GM19395 (cell line): ENCODE results near the gene FADS2.
"Not testable (repeated sequence)": the region's sequence is repeated elsewhere in the genome, so short reads cannot be mapped to it uniquely, and the experiment has no call there.

ENCODE experiments used
- ATAC-seq: cut with Tn5 transposase; IDR thresholded peaks from one replicate; pipeline ENCODE4 v1.9.1; 2021; ENCODE audit warnings: mild to moderate bottlenecking, moderate library complexity; ENCODE audit not compliant: unreplicated experiment

Gene FADS2

DNA sequence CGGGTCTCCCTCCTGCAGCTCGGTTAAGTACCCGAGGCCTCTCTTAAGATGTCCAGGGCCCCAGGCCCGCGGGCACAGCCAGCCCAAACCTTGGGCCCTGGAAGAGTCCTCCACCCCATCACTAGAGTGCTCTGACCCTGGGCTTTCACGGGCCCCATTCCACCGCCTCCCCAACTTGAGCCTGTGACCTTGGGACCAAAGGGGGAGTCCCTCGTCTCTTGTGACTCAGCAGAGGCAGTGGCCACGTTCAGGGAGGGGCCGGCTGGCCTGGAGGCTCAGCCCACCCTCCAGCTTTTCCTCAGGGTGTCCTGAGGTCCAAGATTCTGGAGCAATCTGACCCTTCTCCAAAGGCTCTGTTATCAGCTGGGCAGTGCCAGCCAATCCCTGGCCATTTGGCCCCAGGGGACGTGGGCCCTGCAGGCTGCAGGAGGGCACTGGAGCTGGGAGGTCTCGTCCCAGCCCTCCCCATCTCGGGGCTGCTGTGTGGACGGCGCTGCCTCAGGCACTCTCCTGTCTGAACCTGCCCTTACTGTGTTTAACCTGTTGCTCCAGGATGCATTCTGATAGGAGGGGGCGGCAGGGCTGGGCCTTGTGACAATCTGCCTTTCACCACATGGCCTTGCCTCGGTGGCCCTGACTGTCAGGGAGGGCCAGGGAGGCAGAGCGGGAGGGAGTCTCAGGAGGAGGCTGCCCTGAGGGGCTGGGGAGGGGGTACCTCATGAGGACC is 38.3 kb downstream of the FADS2 start:
- ATAC-seq: no peak

GRCh38 chr11:61866958-61867343 is 38.9 kb downstream of the FADS2 start:
- no peak for ATAC-seq

DNA sequence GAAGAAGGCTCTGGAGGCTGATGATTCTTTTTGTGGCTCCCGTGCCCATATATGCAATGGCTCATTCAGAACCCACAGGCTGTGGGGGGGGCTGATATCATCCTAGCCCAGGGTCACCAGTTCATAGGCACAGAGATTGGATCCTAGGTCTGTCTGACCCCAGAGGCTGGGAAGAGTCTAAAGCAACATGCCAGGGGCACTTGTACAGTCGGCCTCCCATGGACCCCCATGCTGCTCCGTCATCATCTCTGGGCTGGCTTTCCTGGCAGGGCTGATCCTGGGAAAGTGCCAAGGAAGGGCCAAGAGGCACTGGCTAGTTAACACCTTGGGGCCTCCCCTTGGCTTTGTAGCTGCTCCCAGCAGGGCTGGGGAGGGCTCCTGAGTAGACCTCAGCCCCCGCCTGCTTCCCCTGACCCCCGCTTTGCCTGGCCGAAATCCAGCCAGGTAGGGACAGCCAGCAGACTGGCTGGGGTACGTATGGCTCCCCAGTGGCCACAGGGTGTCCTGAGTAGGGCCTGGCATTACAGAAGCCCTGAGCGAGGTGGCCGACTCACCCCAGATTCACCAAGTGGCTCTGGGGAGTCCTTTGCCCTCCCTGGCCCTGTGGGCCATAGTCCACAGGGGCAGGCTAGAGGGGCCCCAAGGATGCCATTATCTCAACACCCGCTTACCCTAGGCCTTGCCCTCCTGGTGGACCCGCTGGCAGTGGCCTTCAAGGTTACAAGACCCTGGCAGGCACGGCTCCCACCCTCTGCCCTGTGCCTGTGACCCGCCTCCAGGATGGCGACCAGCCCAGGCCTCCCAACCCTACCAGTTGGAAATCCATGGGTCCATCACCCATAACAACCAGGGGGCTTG is 40.7 kb downstream of the FADS2 start:
- ATAC-seq: no peak

DNA sequence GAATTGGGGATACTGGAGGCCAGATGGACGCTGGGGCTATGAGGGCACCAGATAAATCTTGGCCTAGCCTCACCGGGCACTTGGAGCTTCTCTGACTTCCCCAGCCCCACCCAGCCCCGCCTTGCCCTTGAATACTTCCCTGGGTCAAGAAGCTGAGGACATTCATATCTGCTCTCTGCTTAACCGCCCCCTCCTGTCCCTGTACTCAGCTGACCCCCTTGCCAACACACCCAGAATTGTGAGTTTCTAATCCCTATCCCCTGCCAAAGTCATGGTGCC is 41.3 kb downstream of the FADS2 start:
- ATAC-seq: no peak

DNA sequence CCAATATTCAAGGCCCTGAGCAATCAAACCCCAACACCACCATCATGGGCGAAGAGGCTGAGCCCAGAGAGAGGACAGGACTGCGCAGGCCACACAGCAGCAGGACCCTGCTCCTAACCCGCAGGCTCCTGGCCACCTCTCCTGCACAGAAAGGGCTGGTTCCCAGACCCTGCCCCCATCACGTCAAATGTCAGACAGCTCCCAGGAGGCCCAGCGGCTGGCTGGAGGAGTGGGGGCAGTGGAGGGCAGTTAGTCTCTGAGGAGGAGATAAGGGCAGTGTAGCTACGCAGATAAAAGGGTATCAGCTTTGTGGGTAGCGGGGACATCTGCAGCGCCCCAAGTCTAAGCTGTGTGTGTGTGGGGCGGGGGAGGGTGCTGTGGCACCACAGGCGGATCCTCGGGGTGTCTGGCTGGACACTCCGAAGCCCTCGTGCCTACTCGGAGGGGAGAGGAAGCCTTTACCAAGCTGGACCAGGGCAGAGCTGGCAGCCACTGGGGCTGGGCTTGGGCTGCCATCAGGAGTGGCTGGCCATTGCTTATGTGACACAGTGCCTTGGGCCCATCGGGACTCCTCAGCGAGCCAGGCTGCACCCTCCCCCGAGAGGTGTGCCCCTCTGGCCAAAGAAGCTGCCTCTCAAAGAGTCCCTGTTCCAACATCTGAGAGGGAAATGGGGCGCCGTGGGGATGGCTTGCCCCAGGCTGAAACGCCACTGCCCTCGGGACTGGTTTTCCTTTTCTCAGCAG is 41.8 kb downstream of the FADS2 start:
- ATAC-seq: no peak

DNA sequence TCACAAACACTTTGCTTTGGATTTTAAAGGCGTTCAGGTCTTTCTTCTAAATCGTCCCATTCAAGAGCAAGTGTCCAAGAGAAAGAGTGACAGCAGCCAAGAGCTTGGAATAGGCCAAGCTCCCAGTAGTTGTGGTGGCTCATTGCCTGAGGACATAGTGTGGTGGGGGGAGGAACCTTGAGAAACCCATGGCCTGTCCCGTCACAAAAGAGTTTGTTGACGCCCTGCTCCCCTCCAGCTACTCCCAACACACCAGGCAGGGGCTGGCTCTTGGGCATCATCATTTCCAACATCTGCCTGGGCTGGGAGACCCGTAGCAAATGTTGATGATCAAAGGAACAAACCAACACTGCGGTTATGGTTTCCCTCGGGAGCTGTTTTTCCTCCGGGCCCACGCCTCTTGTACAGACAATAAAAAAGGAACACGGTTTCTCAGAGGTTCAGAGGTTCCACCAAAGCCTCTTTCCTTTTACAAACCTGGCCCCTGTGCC is 42.5 kb downstream of the FADS2 start:
- ATAC-seq: no peak

GRCh38 chr11:61871158-61871597 is 43.1 kb downstream of the FADS2 start:
- peak; percentile 73 for ATAC-seq

- no peak for ATAC-seq
Observed at GRCh38 chr11:61872935-61873565, 45.0 kb downstream of the FADS2 start.

DNA sequence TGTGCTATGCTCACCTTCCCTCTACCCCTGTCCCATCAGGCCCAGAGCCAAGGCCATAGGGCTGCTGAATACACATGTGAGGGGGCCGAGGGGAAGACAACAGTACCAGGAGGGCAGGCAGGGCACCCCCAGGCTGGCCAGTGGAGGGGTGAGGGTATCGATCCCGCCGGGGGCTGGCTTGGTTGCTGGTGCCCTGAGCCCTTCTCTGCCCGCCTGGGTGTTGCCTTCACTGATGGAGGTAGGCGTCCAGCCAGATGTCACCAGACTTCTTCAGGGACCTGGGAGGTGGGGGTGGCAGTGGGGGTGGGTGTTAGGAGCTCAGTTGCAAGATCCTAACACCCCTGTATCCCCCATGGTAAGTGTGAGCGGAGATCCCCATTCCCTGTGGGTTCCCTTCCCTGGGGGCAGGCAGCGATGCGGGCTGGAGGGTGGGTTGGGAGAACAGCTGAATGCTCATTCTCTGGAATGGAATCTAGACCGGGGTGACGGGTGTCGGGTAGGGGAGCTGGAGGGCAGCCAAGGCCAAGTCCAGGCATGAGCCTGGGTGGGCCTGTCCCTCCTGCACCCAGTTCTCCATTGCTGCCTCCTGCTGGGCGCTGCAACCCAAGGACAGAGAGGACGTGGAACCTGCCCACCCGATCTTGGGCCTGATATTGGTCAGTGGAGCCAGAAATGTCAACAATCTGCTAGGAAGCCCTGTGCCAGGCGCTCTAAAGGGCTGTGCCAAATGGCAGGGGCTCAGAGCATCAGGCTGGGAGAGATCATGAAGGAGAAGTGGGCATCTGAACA is 45.7 kb downstream of the FADS2 start:
- no peak for ATAC-seq

DNA sequence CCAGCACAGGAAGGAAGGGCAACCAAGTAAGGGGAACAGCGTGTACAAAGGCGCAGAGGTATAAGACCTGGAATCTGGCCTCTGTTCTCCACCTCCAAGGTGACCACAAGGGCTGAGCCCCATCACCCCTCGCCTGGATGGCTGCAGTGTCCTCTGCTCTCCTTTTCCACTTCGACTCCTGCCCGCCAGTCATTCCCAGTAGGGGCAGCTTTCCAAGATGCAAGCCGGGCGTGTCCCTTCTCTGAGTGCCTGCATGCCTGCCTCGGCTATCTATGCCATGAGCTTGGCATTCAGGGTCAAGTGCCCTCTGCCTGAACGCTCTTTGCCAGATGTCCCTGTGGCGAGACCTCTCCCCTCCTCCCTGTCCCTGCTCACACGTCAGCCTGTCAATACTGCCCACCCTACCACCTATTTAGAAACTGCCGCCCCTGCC is 46.3 kb downstream of the FADS2 start:
- no peak for ATAC-seq

GRCh38 chr11:61874853-61875252 is 46.8 kb downstream of the FADS2 start:
- ATAC-seq: no peak

- ATAC-seq: no peak
Observed at GRCh38 chr11:61875698-61876097, 47.6 kb downstream of the FADS2 start.

- no peak for ATAC-seq
Observed at GRCh38 chr11:61879152-61879551, 51.1 kb downstream of the FADS2 start.

DNA sequence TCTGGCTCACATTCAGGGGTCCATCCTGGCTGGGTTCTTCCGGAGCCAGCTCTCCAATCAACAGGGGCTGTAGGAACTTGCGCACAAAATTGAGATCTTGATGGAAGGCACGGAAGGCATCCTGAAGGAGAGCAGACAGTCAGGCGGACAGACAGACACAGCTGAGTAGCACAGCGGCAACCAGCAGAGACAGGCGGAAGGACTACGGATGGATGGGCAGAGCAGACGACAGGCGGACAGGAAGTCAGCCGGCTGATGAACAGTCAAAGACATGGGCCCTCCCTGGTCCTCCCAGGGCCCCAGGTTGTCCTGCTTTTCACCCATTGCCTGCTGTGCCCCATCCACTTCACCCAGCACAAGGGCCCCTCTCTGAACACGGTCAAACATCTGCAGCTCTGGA is 51.9 kb downstream of the FADS2 start:
- no peak for ATAC-seq

GRCh38 chr11:61880454-61880853 is 52.4 kb downstream of the FADS2 start:
- ATAC-seq: no peak

GRCh38 chr11:61881397-61881796 is 53.3 kb downstream of the FADS2 start:
- no peak for ATAC-seq

GRCh38 chr11:61882267-61882666 is 54.2 kb downstream of the FADS2 start:
- ATAC-seq: not testable (repeated sequence)

- no peak for ATAC-seq
Observed at GRCh38 chr11:61882879-61883278, 54.8 kb downstream of the FADS2 start.

DNA sequence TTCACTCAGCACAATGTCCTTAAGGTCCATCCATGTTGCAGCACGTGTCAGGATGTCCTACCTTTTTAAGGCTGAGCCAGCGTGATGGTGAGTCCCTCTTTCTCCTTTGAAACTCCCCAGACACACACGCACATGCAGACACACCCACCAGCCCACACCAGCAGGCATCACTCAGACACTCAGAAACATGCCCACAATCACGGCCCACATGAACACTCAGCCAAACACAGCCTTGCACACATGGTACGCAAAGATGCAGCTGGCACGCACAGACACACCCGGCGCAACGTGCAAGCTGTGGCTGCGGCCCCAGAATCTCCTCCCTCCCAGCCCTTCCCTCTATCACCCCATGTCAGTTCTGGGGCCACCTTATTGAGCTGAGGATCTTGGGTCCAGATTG is 55.2 kb downstream of the FADS2 start:
- ATAC-seq: no peak

- ATAC-seq: no peak
Observed at GRCh38 chr11:61883947-61884346, 55.8 kb downstream of the FADS2 start.
